Activated T-helper 17 cell treated with anti-CD3 and anti-CD28 coated beads, Interleukin-2, amount 50 U/mL, for 72 hours (primary cell): ENCODE data around the gene ZNF142. TPM values are rescaled to one million over a fixed set of nuclear protein-coding genes. Genes with fewer than 3 reads are reported as not detected.

Experiments
- ATAC-seq: fragments of 150-1000 bp; cut with Tn5 transposase; replicated peaks from 2 replicates; pipeline ENCODE4 v1.10.0; 2021; ENCODE audit warnings: mild to moderate bottlenecking, moderate library complexity
- H3K27ac Mint-ChIP-seq: one replicate; pipeline ENCODE4 v1.8.0; 2022; ENCODE audit warnings: mixed read lengths
- H3K27me3 Mint-ChIP-seq: one replicate; pipeline ENCODE4 v1.8.0; 2022; ENCODE audit warnings: mixed read lengths
- H3K36me3 Mint-ChIP-seq: one replicate; pipeline ENCODE4 v1.8.0; 2022; ENCODE audit warnings: low read depth, mild to moderate bottlenecking, mixed read lengths
- H3K4me1 Mint-ChIP-seq: one replicate; pipeline ENCODE4 v1.8.0; 2022; ENCODE audit warnings: mixed read lengths
- H3K4me3 Mint-ChIP-seq: one replicate; pipeline ENCODE4 v1.8.0; 2022; ENCODE audit warnings: mild to moderate bottlenecking, mixed read lengths
- H3K9me3 Mint-ChIP-seq: one replicate; pipeline ENCODE4 v1.8.0; 2022; ENCODE audit warnings: mixed read lengths
- total RNA-seq, 2 donors: library from RNA; stranded (reverse); gene quantifications; one replicate each; pipeline ENCODE4 v1.2.3, GENCODE V29; 2022

Gene ZNF142
- total RNA-seq, 2 donors from 2014 or later = 28.5 to 44.0 TPM

GRCh38 chr2:218635719-218636118 lies 23.7 kb downstream of the ZNF142 start:
- Mint-ChIP-seq H3K4me1 (no peaks in the 10 kb centered on the region), H3K36me3 (peaks cover 73% of the 10 kb centered on the region), H3K27me3 (no peaks in the 10 kb centered on the region)

GRCh38 chr2:218631837-218632236 lies 27.6 kb downstream of the ZNF142 start:
- ATAC-seq = no peak
- H3K27me3 Mint-ChIP-seq = no peaks in the 10 kb centered on the region
- H3K4me3 Mint-ChIP-seq = no peak overlapping the region
- no peaks in the 10 kb centered on the region for H3K4me1 Mint-ChIP-seq
- no peak overlapping the region for H3K27ac Mint-ChIP-seq
- H3K36me3 Mint-ChIP-seq = peaks cover 35% of the 10 kb centered on the region
- no peaks in the 10 kb centered on the region for H3K9me3 Mint-ChIP-seq

More at GRCh38 chr2:218635719-218636118, 23.7 kb downstream of the ZNF142 start:
- no peak overlapping the region for H3K27ac Mint-ChIP-seq
- no peak overlapping the region for H3K4me3 Mint-ChIP-seq
- ATAC-seq = no peak
- no peaks in the 10 kb centered on the region for H3K9me3 Mint-ChIP-seq

GRCh38 chr2:218627939-218628338 lies 31.5 kb downstream of the ZNF142 start:
- Mint-ChIP-seq H3K27ac (no peak overlapping the region), H3K4me3 (no peak overlapping the region), H3K4me1 (no peaks in the 10 kb centered on the region), H3K27me3 (no peaks in the 10 kb centered on the region), H3K9me3 (no peaks in the 10 kb centered on the region), H3K36me3 (no peaks in the 10 kb centered on the region)
- ATAC-seq = peak; percentile 59

GRCh38 chr2:218626369-218626768 lies 33.1 kb downstream of the ZNF142 start:
- Mint-ChIP-seq H3K4me1 (no peaks in the 10 kb centered on the region), H3K27me3 (no peaks in the 10 kb centered on the region), H3K4me3 (no peak overlapping the region), H3K27ac (no peak overlapping the region), H3K9me3 (no peaks in the 10 kb centered on the region), H3K36me3 (no peaks in the 10 kb centered on the region)
- ATAC-seq = no peak

GRCh38 chr2:218623366-218623705 lies 36.1 kb downstream of the ZNF142 start:
- Mint-ChIP-seq H3K27me3 (no peaks in the 10 kb centered on the region), H3K27ac (no peak overlapping the region), H3K4me3 (no peak overlapping the region), H3K4me1 (no peaks in the 10 kb centered on the region), H3K9me3 (no peaks in the 10 kb centered on the region), H3K36me3 (no peaks in the 10 kb centered on the region)
- ATAC-seq = no peak

- H3K9me3 Mint-ChIP-seq = no peaks in the 10 kb centered on the region
Observed at GRCh38 chr2:218622606-218623365, 36.6 kb downstream of the ZNF142 start.

GRCh38 chr2:218621007-218621406 lies 38.4 kb downstream of the ZNF142 start:
- Mint-ChIP-seq H3K27me3 (no peaks in the 10 kb centered on the region), H3K4me3 (no peak overlapping the region), H3K27ac (no peak overlapping the region), H3K36me3 (no peaks in the 10 kb centered on the region), H3K9me3 (no peaks in the 10 kb centered on the region), H3K4me1 (no peaks in the 10 kb centered on the region)
- no peak for ATAC-seq

More at GRCh38 chr2:218622606-218623365, 36.6 kb downstream of the ZNF142 start:
- Mint-ChIP-seq H3K27ac (no peak overlapping the region), H3K27me3 (no peaks in the 10 kb centered on the region), H3K36me3 (no peaks in the 10 kb centered on the region), H3K4me1 (no peaks in the 10 kb centered on the region), H3K4me3 (no peak overlapping the region)
- ATAC-seq = no peak

GRCh38 chr2:218618102-218618860 lies 41.1 kb downstream of the ZNF142 start:
- ATAC-seq = no peak
- H3K36me3 Mint-ChIP-seq = no peaks in the 10 kb centered on the region
- H3K4me3 Mint-ChIP-seq = no peak overlapping the region
- no peak overlapping the region for H3K27ac Mint-ChIP-seq
- H3K27me3 Mint-ChIP-seq = no peaks in the 10 kb centered on the region
- H3K4me1 Mint-ChIP-seq = no peaks in the 10 kb centered on the region
- H3K9me3 Mint-ChIP-seq = no peaks in the 10 kb centered on the region

- no peak for ATAC-seq
- Mint-ChIP-seq H3K4me3 (no peak overlapping the region), H3K4me1 (no peaks in the 10 kb centered on the region), H3K36me3 (no peaks in the 10 kb centered on the region), H3K27ac (no peak overlapping the region), H3K27me3 (no peaks in the 10 kb centered on the region), H3K9me3 (no peaks in the 10 kb centered on the region)
Observed at GRCh38 chr2:218615868-218616315, 43.5 kb downstream of the ZNF142 start.

- H3K9me3 Mint-ChIP-seq = no peaks in the 10 kb centered on the region
- H3K27ac Mint-ChIP-seq = no peak within 1 kb of the TSS
- H3K27me3 Mint-ChIP-seq = peaks cover 19% of the 10 kb centered on the region
- no peak within 1 kb of the TSS for H3K4me3 Mint-ChIP-seq
- H3K4me1 Mint-ChIP-seq = no peaks in the 10 kb centered on the region
- ATAC-seq = no peak
- H3K36me3 Mint-ChIP-seq = no peaks in the 10 kb centered on the region
Observed at GRCh38 chr2:218607436-218608115, 51.8 kb downstream of the ZNF142 start, which contains the start of gene PLCD4. TSS of gene PLCD4 (plus strand) at chr2:218607899. CDS start at chr2:218615740, 7,841 bp downstream.

- H3K9me3 Mint-ChIP-seq = no peaks in the 10 kb centered on the region
- H3K4me3 Mint-ChIP-seq = no peak overlapping the region
- H3K4me1 Mint-ChIP-seq = no peaks in the 10 kb centered on the region
- H3K27me3 Mint-ChIP-seq = peaks cover 19% of the 10 kb centered on the region
- no peaks in the 10 kb centered on the region for H3K36me3 Mint-ChIP-seq
- no peak overlapping the region for H3K27ac Mint-ChIP-seq
- ATAC-seq = no peak
Observed at GRCh38 chr2:218605432-218605831, 54.0 kb downstream of the ZNF142 start.

Other genes with a start within 250 kb of the ZNF142 start
- under 1 TPM in 1 of 2 donors, not detected in 1; 0.34 TPM for gene VIL1, start 240.5 kb downstream of the ZNF142 start, total RNA-seq
- gene USP37, start 91.3 kb downstream of the ZNF142 start, total RNA-seq = 100 to 1,000 TPM in 1 of 2 donors, 10 to 100 TPM in 1; 37.3 to 111 TPM
- 100 to 1,000 TPM in 1 of 2 donors, 10 to 100 TPM in 1; 74.1 to 102 TPM for gene CNOT9, start 90.8 kb downstream of the ZNF142 start, total RNA-seq
- gene PLCD4, start 51.7 kb downstream of the ZNF142 start, total RNA-seq = under 1 TPM; 0.37 to 0.52 TPM
- 10 to 100 TPM; 20.2 to 69.3 TPM for gene BCS1L, start 60 bp upstream of the ZNF142 start, total RNA-seq
- 10 to 100 TPM; 13.5 to 20.7 TPM for gene RNF25, start 12.4 kb upstream of the ZNF142 start, total RNA-seq
- gene STK36, start 12.5 kb upstream of the ZNF142 start, total RNA-seq = 10 to 100 TPM; 13.4 to 13.8 TPM
- gene TTLL4, start 51.2 kb upstream of the ZNF142 start, total RNA-seq = 10 to 100 TPM; 34.1 to 42.6 TPM
- gene CYP27A1, start 122.5 kb upstream of the ZNF142 start, total RNA-seq = under 1 TPM in 1 of 2 donors, not detected in 1; 0.66 TPM
- gene PRKAG3, start 172.2 kb upstream of the ZNF142 start, total RNA-seq = not detected
- gene WNT6, start 200.2 kb upstream of the ZNF142 start, total RNA-seq = under 1 TPM in 1 of 2 donors, not detected in 1; 0.29 TPM
- 10 to 100 TPM in 1 of 2 donors, 1 to 10 TPM in 1; 1.0 to 49.8 TPM for gene WNT10A, start 221.2 kb upstream of the ZNF142 start, total RNA-seq